OCI-LY7 (cell line): ENCODE results near the gene BAMBI. TPM values are rescaled to one million over a fixed set of nuclear protein-coding genes. Genes with fewer than 3 reads are reported as not detected.
A peak's percentile ranks its signal among the peaks of the same experiment; 100 is the strongest.

Experiments used
- BruUV-seq: library from RNA; stranded (reverse); fragments of 400-500 nt; replicated peaks from 2 replicates; lab custom pipeline; 2021; lab: Mats Ljungman, UMichigan
- CTCF ChIA-PET: fragments of 300-600 bp; sonication (Branson Sonifier 250); formaldehyde crosslinking; loops from one replicate; lab custom pipeline; 2022; ENCODE audit warnings: antibody characterized with exemption; ENCODE audit not compliant: unreplicated experiment; lab: Charles Lee
- POLR2A ChIA-PET: fragments of 300-600 bp; sonication (Branson Sonifier 250); formaldehyde crosslinking; loops from one replicate; lab custom pipeline; 2022; ENCODE audit warnings: antibody characterized with exemption; lab: Charles Lee
- DNase-seq: peaks from one replicate; pipeline ENCODE4 v3.0.0-alpha.2; 2015; ENCODE audit warnings: low spot score
- H2AFZ ChIP-seq: fragments of 200-600 bp; sonication (generic), shearing (Covaris generic); 2 replicates; pipeline ENCODE4 v1.6.1; 2014; ENCODE audit warnings: mild to moderate bottlenecking, antibody characterized with exemption, low read length, moderate library complexity
- H3K27ac ChIP-seq: fragments of 200-600 bp; sonication (generic); 2 replicates; pipeline ENCODE4 v1.5.1; 2014; ENCODE audit warnings: mixed run types, low read depth, mild to moderate bottlenecking, moderate library complexity, low read length, inconsistent platforms; ENCODE audit not compliant: poor library complexity, severe bottlenecking
- H3K36me3 ChIP-seq: fragments of 200-600 bp; sonication (generic); 2 replicates; pipeline ENCODE4 v1.6.1; 2014; ENCODE audit warnings: mild to moderate bottlenecking, antibody characterized with exemption, low read length, moderate library complexity, mixed read lengths; ENCODE audit not compliant: insufficient read depth
- H3K4me1 ChIP-seq: fragments of 200-600 bp; sonication (generic); 2 replicates; pipeline ENCODE4 v1.5.1; 2014; ENCODE audit warnings: mild to moderate bottlenecking, low read length; ENCODE audit not compliant: insufficient read depth, poor library complexity, severe bottlenecking
- H3K4me2 ChIP-seq: fragments of 200-600 bp; sonication (generic); 2 replicates; pipeline ENCODE4 v1.6.1; 2014; ENCODE audit warnings: mild to moderate bottlenecking, low read length
- H3K4me3 ChIP-seq: fragments of 200-600 bp; sonication (generic); 2 replicates; pipeline ENCODE4 v1.5.1; 2014; ENCODE audit warnings: mild to moderate bottlenecking, low read depth, low read length; ENCODE audit not compliant: poor library complexity, severe bottlenecking
- H3K79me2 ChIP-seq: fragments of 200-600 bp; sonication (generic); 2 replicates; pipeline ENCODE4 v1.6.1; 2016; ENCODE audit warnings: low read depth, mild to moderate bottlenecking, low read length, moderate library complexity, mixed read lengths; ENCODE audit not compliant: insufficient read depth
- H3K9me2 ChIP-seq: fragments of 200-600 bp; sonication (generic); 2 replicates; pipeline ENCODE4 v1.6.1; 2016; ENCODE audit warnings: mild to moderate bottlenecking, low read length, mixed read lengths; ENCODE audit not compliant: insufficient read depth
- H3K9me3 ChIP-seq: fragments of 200-600 bp; sonication (generic); 2 replicates; pipeline ENCODE4 v1.6.1; 2014; ENCODE audit warnings: mild to moderate bottlenecking, mixed run types, low read length, mixed read lengths
- H4K20me1 ChIP-seq: fragments of 200-600 bp; sonication (generic); 2 replicates; pipeline ENCODE4 v1.6.1; 2014; ENCODE audit warnings: mild to moderate bottlenecking, antibody characterized with exemption, low read length, moderate library complexity, mixed read lengths; ENCODE audit not compliant: insufficient read depth
- CTCF ChIP-seq: fragments of 200-600 bp; sonication (generic); conservative IDR thresholded peaks from 2 replicates; pipeline ENCODE4 v1.5.1; 2014; ENCODE audit warnings: mild to moderate bottlenecking, antibody characterized with exemption, low read length, moderate library complexity, mixed read lengths
- EZH2phosphoT487 ChIP-seq: fragments of 200-600 bp; sonication (generic); IDR thresholded peaks from 2 replicates; pipeline ENCODE4 v1.6.1; 2018; ENCODE audit warnings: low read depth, borderline replicate concordance, mild to moderate bottlenecking, mixed run types, antibody characterized with exemption, low read length, moderate library complexity, mixed read lengths
- intact Hi-C: fragments of 100-400 bp; cut with micrococcal nuclease; formaldehyde crosslinking; loops from one replicate; pipeline ENCODE4 v1.10.0; 2022; ENCODE audit not compliant: unreplicated experiment
- total RNA-seq, 2 experiments: library from RNA; depleted of rRNA in 1 of 2; stranded (reverse); fragments of >200 nt in 1 of 2; shearing (Covaris generic) in 1 of 2; gene quantifications; 2 replicates each; pipeline ENCODE4 v1.2.3, GENCODE V29; 2014 to 2022

Gene BAMBI
- total RNA-seq, 2 experiments from 2014 or later = 0.89 to 3.1 TPM

DNA sequence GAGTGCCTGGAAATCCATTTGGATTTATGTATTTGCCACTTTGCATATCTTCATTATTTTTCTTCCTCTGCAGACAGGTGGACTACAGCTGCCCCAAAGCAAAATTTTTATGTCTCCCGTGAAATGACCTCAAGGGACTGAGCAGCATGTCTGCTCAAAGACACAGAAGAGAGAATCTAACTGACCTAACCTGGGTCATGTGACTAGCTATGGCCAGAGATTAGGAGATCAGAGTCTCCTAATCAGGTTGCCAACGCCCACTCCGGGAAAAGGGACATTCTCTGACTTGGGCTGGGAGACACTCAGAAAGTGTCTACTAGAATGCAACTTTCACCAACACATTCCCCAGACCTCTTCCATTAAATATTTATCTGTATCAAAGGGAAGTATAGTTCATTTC, 2.5 kb upstream of the BAMBI start:
- Histone ChIP-seq H3K36me3 (no peaks in the 10 kb centered on the region), H3K9me3 (no peaks in the 10 kb centered on the region), H3K9me2 (no peaks in the 10 kb centered on the region), H3K27ac (no peak overlapping the region), H3K4me2 (no peak overlapping the region), H4K20me1 (no peaks in the 10 kb centered on the region), H2AFZ (no peak overlapping the region), H3K4me3 (no peak overlapping the region), H3K79me2 (peaks cover 11% of the 10 kb centered on the region; the same call in 1 of the 2 replicates), H3K4me1 (peaks cover 15% of the 10 kb centered on the region)
- no peak for TF ChIP-seq CTCF
- no peak for TF ChIP-seq EZH2phosphoT487
- no TSS peak for BruUV-seq
- intact Hi-C loops = no loop called here
- POLR2A ChIA-PET = no interaction called here
- CTCF ChIA-PET = interaction anchor here (0.6 kb wide), 1 partner anchor 173 kb away, joined by 3 read pairs; no protein-coding TSS in a partner anchor
- no peak for DNase-seq

- Histone ChIP-seq H4K20me1 (no peaks in the 10 kb centered on the region), H3K27ac (no peak overlapping the region), H3K79me2 (peaks cover 13% of the 10 kb centered on the region; the same call in 1 of the 2 replicates), H3K4me3 (peak overlapping the region; percentile 67), H2AFZ (peak overlapping the region; percentile 82; the same call in 1 of the 2 replicates), H3K36me3 (no peaks in the 10 kb centered on the region), H3K4me1 (peaks cover 29% of the 10 kb centered on the region), H3K4me2 (peak overlapping the region; percentile 97), H3K9me2 (no peaks in the 10 kb centered on the region), H3K9me3 (no peaks in the 10 kb centered on the region)
- no TSS peak for BruUV-seq
- ChIA-PET CTCF (no interaction called here), POLR2A (interaction anchor here (0.6 to 0.7 kb wide), 3 partner anchors 38 to 284 kb away, joined by 3 to 7 read pairs (median 3); no protein-coding TSS in a partner anchor)
- no peak for TF ChIP-seq EZH2phosphoT487
- TF ChIP-seq CTCF = no peak
- intact Hi-C loops = no loop called here
- peak; percentile 21 for DNase-seq
Observed at GRCh38 chr10:28676326-28676967, 874 bp upstream of the BAMBI start.
